ENCODE data around the gene B3GNT5.

Gene B3GNT5

GRCh38 chr3:183317886-183318865 lies 65.1 kb downstream of the B3GNT5 start:
- Mint-ChIP-seq H3K4me1 (peaks cover 30% of the 10 kb centered on the region), H3K27me3 (no peaks in the 10 kb centered on the region), H3K4me3 (no peak overlapping the region), H3K27ac (peak overlapping the region; percentile 83), H3K36me3 (no peaks in the 10 kb centered on the region), H3K9me3 (no peaks in the 10 kb centered on the region)
- no peak for DNase-seq
- CTCF ChIA-PET: no interaction called here

- peak; percentile 25 for DNase-seq
- Mint-ChIP-seq H3K36me3 (no peaks in the 10 kb centered on the region), H3K27me3 (no peaks in the 10 kb centered on the region)
These were observed 65.8 kb downstream of the B3GNT5 start for GRCh38 chr3:183318877-183319276.

GRCh38 chr3:183319371-183319770 lies 66.3 kb downstream of the B3GNT5 start:
- H3K36me3 Mint-ChIP-seq: no peaks in the 10 kb centered on the region
- H3K9me3 Mint-ChIP-seq: no peaks in the 10 kb centered on the region
- peak overlapping the region; percentile 18 for H3K4me3 Mint-ChIP-seq
- no peaks in the 10 kb centered on the region for H3K27me3 Mint-ChIP-seq
- H3K4me1 Mint-ChIP-seq: peaks cover 30% of the 10 kb centered on the region
- no peak for DNase-seq
- CTCF ChIA-PET: interaction anchor here (1.6 kb wide), 1 partner anchor 63 kb away, joined by 3 read pairs; no protein-coding TSS in a partner anchor
- peak overlapping the region; percentile 83 for H3K27ac Mint-ChIP-seq

More at GRCh38 chr3:183318877-183319276, 65.8 kb downstream of the B3GNT5 start:
- peaks cover 30% of the 10 kb centered on the region for H3K4me1 Mint-ChIP-seq
- H3K27ac Mint-ChIP-seq: peak overlapping the region; percentile 83
- H3K4me3 Mint-ChIP-seq: peak overlapping the region; percentile 18
- CTCF ChIA-PET: interaction anchor here (1.6 kb wide), 1 partner anchor 63 kb away, joined by 3 read pairs; no protein-coding TSS in a partner anchor
- no peaks in the 10 kb centered on the region for H3K9me3 Mint-ChIP-seq
